ENCODE results near the gene FAM217A. TPM values are rescaled to one million over a fixed set of nuclear protein-coding genes. Genes with fewer than 3 reads are reported as not detected.

The FAM217A gene
- total and polyA plus RNA-seq, 2 of the 8 experiments (the other 6 are each of a cell fraction or from before 2014, with no cell fraction given), result 0.03 TPM; not detected in 1

GRCh38 chr6:4057036-4057435 lies 21.9 kb downstream of the FAM217A start:
- Histone ChIP-seq H3K9me3 (ENCODE audit: insufficient read depth in 2 of 2, low read depth in 1 of 2, low read length in 1 of 2) (no peaks in the 10 kb centered on the region), H2BK15ac (ENCODE audit: low read length) (no peak overlapping the region), H2BK12ac (ENCODE audit: low read depth, low read length) (no peak overlapping the region), H2BK120ac (replicated peaks; ENCODE audit: low read depth, low read length) (no peak overlapping the region), H3K9ac (replicated peaks in 1 of 4; ENCODE audit: extremely low read depth in 1 of 4, low read depth in 3 of 4, low read length in 3 of 4) (no peak overlapping the region), H2BK5ac (ENCODE audit: low read depth, low read length) (no peak overlapping the region), H3K18ac (ENCODE audit: extremely low read depth, low read length) (no peak overlapping the region), H3K79me1 (ENCODE audit: low read depth, low read length) (no peaks in the 10 kb centered on the region), H2BK20ac (ENCODE audit: low read length) (no peak overlapping the region), H3K27me3 (replicated peaks in 1 of 4; ENCODE audit: control insufficient read depth in 3 of 4, extremely low read depth in 1 of 4, insufficient read depth in 3 of 4, low read length in 3 of 4) (no peaks in the 10 kb centered on the region), H3K4me2 (ENCODE audit: insufficient read depth in 1 of 2, low read depth in 2 of 2, low read length in 2 of 2) (no peak overlapping the region), H4K91ac (replicated peaks; ENCODE audit: insufficient read length, low read length) (no peak overlapping the region), H3K4me3 (ENCODE audit: extremely low read depth in 1 of 4, insufficient read depth in 2 of 4, low read depth in 3 of 4, low read length in 4 of 4) (no peak overlapping the region), H3K27ac (ENCODE audit: low read depth, low read length) (no peak overlapping the region), H3K79me2 (ENCODE audit: control insufficient read depth in 1 of 2, insufficient read depth in 2 of 2, low read length in 2 of 2) (no peaks in the 10 kb centered on the region), H4K20me1 (replicated peaks in 1 of 2; ENCODE audit: control insufficient read depth in 1 of 2, insufficient read depth in 2 of 2, low read length in 2 of 2) (peaks cover 1 to 5% of the 10 kb centered on the region in 2 experiments), H3K14ac (ENCODE audit: insufficient read length) (no peak overlapping the region), H3K23me2 (ENCODE audit: low read depth, low read length) (no peaks in the 10 kb centered on the region), H4K8ac (ENCODE audit: extremely low read depth, insufficient read depth, low read length) (no peak overlapping the region), H3K23ac (ENCODE audit: insufficient read length) (no peak overlapping the region), H3K36me3 (ENCODE audit: control insufficient read depth in 2 of 4, insufficient read depth in 4 of 4, low read length in 3 of 4) (peaks cover 21 to 92% (median 68%) of the 10 kb centered on the region in 4 experiments), H3K4ac (replicated peaks; ENCODE audit: insufficient read length, low read depth, low read length) (no peak overlapping the region), H2AFZ (ENCODE audit: low read length) (no peak overlapping the region), H3K4me1 (replicated peaks in 1 of 4; ENCODE audit: control insufficient read depth in 3 of 4, insufficient read depth in 4 of 4, low read length in 3 of 4) (no peaks in the 10 kb centered on the region), H4K5ac (ENCODE audit: insufficient read length, low read depth, low read length) (no peak overlapping the region), H3K56ac (replicated peaks; ENCODE audit: insufficient read length, low read depth, low read length) (no peak overlapping the region), H2AK5ac (ENCODE audit: low read depth, low read length) (no peak overlapping the region)
- ChIA-PET POLR2A (ENCODE audit: partially characterized antibody) (no interaction called here), CTCF (ENCODE audit: partially characterized antibody) (interaction anchor here (0.7 to 1.5 kb wide), 3 partner anchors 59 to 105 kb away, joined by 3 read pairs; no protein-coding TSS in a partner anchor)
- no peak for DNase-seq (ENCODE audit: low read depth in 1 of 2, low spot score in 2 of 2)
- 86% methylated on average over 2 of the region's 2 CpGs; no CpG with 5 or more reads in 1 of the 2 experiments for WGBS, 2 experiments (ENCODE audit: extremely low coverage in 1 of 2, insufficient coverage in 1 of 2, insufficient read length in 1 of 2, insufficient replicate concordance in 2 of 2, low coverage in 1 of 2, low lambda C conversion rate in 2 of 2, missing lambda C conversion rate in 1 of 2)
- FAIRE-seq, result no peak
- TF ChIP-seq ASH2L (IDR thresholded peaks at IDR 0.05; ENCODE audit: low read length) (no peak), HDAC6 (IDR thresholded peaks at IDR 0.05; ENCODE audit: low read depth, low read length) (no peak), E2F6 (IDR thresholded peaks at IDR 0.05) (no peak), ZNF274 (IDR thresholded peaks at IDR 0.05; ENCODE audit: borderline replicate concordance, extremely low read depth, low read length) (no peak), GTF2F1 (IDR thresholded peaks at IDR 0.05; ENCODE audit: borderline replicate concordance, low read depth, low read length) (no peak), TAF1 (IDR thresholded peaks at IDR 0.05; ENCODE audit: low read depth, low read length) (no peak), JUND (IDR thresholded peaks at IDR 0.05; ENCODE audit: low read length) (no peak), TAF7 (optimal IDR thresholded peaks at IDR 0.05; ENCODE audit: borderline replicate concordance, low read depth, low read length) (no peak), FOSL1 (IDR thresholded peaks at IDR 0.05; ENCODE audit: insufficient read depth, low read depth, low read length) (no peak), RBBP5 (IDR thresholded peaks at IDR 0.05; ENCODE audit: borderline replicate concordance, low read depth, low read length) (no peak), SIRT6 (IDR thresholded peaks at IDR 0.05; ENCODE audit: low read length) (no peak)

Measured in H1 (cell line).